GM12878 (cell line): ENCODE results near the gene BICRA. TPM values are rescaled to one million over a fixed set of nuclear protein-coding genes. Genes with fewer than 3 reads are reported as not detected.

Experiments used
- ATAC-seq: fragments of 200-7000 bp; cut with Tn5 transposase; 3 replicates; pipeline ENCODE4 v1.9.1; 2020; ENCODE audit warnings: mild to moderate bottlenecking, moderate library complexity
- BruUV-seq: library from RNA; stranded (reverse); fragments of 400-500 nt; replicated peaks from 2 replicates; lab custom pipeline; 2021; lab: Mats Ljungman, UMichigan
- CTCF ChIA-PET: fragments of 300-600 bp; sonication (Branson Sonifier 250); formaldehyde crosslinking; extraction: SDS; loops from one replicate; lab custom pipeline; 2021; ENCODE audit warnings: inconsistent platforms; lab: Yijun Ruan, JAX
- POLR2A ChIA-PET: fragments of 350-600 bp; formaldehyde crosslinking; extraction: SDS; loops from one replicate; lab custom pipeline; 2021; ENCODE audit warnings: inconsistent platforms; lab: Charles Lee
- RAD21 ChIA-PET: fragments of 300-600 bp; sonication (Branson Sonifier 250); formaldehyde crosslinking; loops from one replicate; lab custom pipeline; 2023; ENCODE audit warnings: antibody characterized with exemption; ENCODE audit not compliant: unreplicated experiment; lab: Charles Lee
- SMC1A ChIA-PET: fragments of 300-600 bp; sonication (Branson Sonifier 250); formaldehyde crosslinking; loops from one replicate; lab custom pipeline; 2023; ENCODE audit not compliant: unreplicated experiment, uncharacterized antibody; lab: Charles Lee
- DNase-seq: peaks from one replicate; pipeline ENCODE4 v3.0.0-alpha.2; 2011; ENCODE audit warnings: low read depth, low spot score
- FAIRE-seq: peaks from 3 replicates; lab custom pipeline; 2011; peaks lifted over from hg19 to GRCh38; lab: Jason Lieb, UNC
- H2AFZ ChIP-seq: 2 replicates; pipeline ENCODE4 v1.6.0; 2011; ENCODE audit warnings: low read depth, low read length, control low read depth; ENCODE audit not compliant: control insufficient read depth
- H3K27ac ChIP-seq: 2 replicates; pipeline ENCODE4 v1.5.1; 2011; ENCODE audit warnings: control low read depth; ENCODE audit not compliant: control insufficient read depth, insufficient read depth
- H3K27me3 ChIP-seq, 2 experiments: replicated peaks in 1 of 2; 2 replicates each; pipeline versions ENCODE4 v1.6.0 to v1.6.1; 2011; ENCODE audit warnings: low read length in 1 of 2; ENCODE audit not compliant: control insufficient read depth in 2 of 2, insufficient read depth in 2 of 2
- H3K36me3 ChIP-seq, 2 experiments: 2 replicates each; pipeline ENCODE4 v1.5.1; 2011; ENCODE audit warnings: low read length in 1 of 2; ENCODE audit not compliant: control insufficient read depth in 2 of 2, insufficient read depth in 2 of 2
- H3K4me1 ChIP-seq: 2 replicates; pipeline ENCODE4 v1.6.1; 2011; ENCODE audit warnings: mild to moderate bottlenecking, low read length, moderate library complexity, mixed read lengths; ENCODE audit not compliant: control insufficient read depth, insufficient read depth
- H3K4me2 ChIP-seq: 2 replicates; pipeline ENCODE4 v1.6.0; 2011; ENCODE audit warnings: control low read depth; ENCODE audit not compliant: control insufficient read depth, insufficient read depth
- H3K4me3 ChIP-seq: fragments of 200-600 bp; sonication (generic); 2 replicates; pipeline ENCODE4 v1.5.1; 2016
- H3K79me2 ChIP-seq: 2 replicates; pipeline ENCODE4 v1.6.0; 2011; ENCODE audit warnings: low read length; ENCODE audit not compliant: control insufficient read depth, insufficient read depth
- H3K9ac ChIP-seq: 2 replicates; pipeline ENCODE4 v1.8.0; 2011; ENCODE audit warnings: low read length, control low read depth, mixed read lengths; ENCODE audit not compliant: control insufficient read depth, insufficient read depth
- H3K9me3 ChIP-seq: replicated peaks from 3 replicates; pipeline ENCODE4 v1.5.1; 2011; ENCODE audit warnings: mild to moderate bottlenecking, low read length; ENCODE audit not compliant: control insufficient read depth, insufficient read depth
- H4K20me1 ChIP-seq: 2 replicates; pipeline ENCODE4 v1.6.0; 2011; ENCODE audit not compliant: control insufficient read depth, insufficient read depth
- LARP7 ChIP-seq: fragments of 450-650 bp; IDR thresholded peaks from 2 replicates; pipeline ENCODE4 v1.6.1; 2017; ENCODE audit warnings: mild to moderate bottlenecking
- WGBS: methylation state at CpG from one replicate; pipeline ENCODE4 v1.1.6; 2016; ENCODE audit warnings: low lambda C conversion rate; ENCODE audit not compliant: insufficient replicate concordance, insufficient coverage; ENCODE audit errors: missing lambda C conversion rate; 5-methylcytosine and 5-hydroxymethylcytosine counted together
- in situ Hi-C: fragments of 300-500 bp; cut with MboI; formaldehyde crosslinking; loops from 9 replicates; pipeline ENCODE4 v1.14.3; 2018; ENCODE audit warnings: mixed read lengths
- intact Hi-C: fragments of 100-400 bp; cut with micrococcal nuclease; formaldehyde crosslinking; loops from one replicate; pipeline ENCODE4 v1.14.2; 2022; ENCODE audit not compliant: unreplicated experiment
- polyA plus RNA-seq, 11 experiments: library from polyadenylated mRNA; depleted of rRNA in 4 of 11; unstranded in 6 of 11; stranded (reverse) in 5 of 11; fragments of >200 nt; fragmentation: Nextera tagmentation in 4 of 11; fragmentation: Illumina TruSeq in 1 of 11; extraction: Ambion mirVana in 4 of 11; extraction: Trizol in 1 of 11; gene quantifications; 1 replicate in 1 of 11; 2 replicates in 10 of 11; pipeline versions ENCODE4 v1.2.1 to v1.2.3, GENCODE V29; 2011 to 2016; ENCODE audit warnings: inconsistent platforms in 2 of 11, missing spikeins in 2 of 11, low read depth in 1 of 11
- total RNA-seq, 4 experiments: library from RNA; depleted of rRNA in 3 of 4; stranded (reverse); fragments of >200 nt in 3 of 4; fragmentation: Illumina TruSeq in 1 of 4; extraction: Trizol in 1 of 4; gene quantifications; 2 replicates each; pipeline versions ENCODE4 v1.2.1 to v1.2.3, GENCODE V29; 2013 to 2021
- TF ChIP-seq, protein P1 (sequence below): IDR thresholded peaks from 2 replicates; pipeline ENCODE4 v1.6.1; 2011; ENCODE audit warnings: low read depth, mild to moderate bottlenecking, low read length, moderate library complexity, borderline replicate concordance; ENCODE audit errors: extremely low read depth
- TF ChIP-seq, protein P2 (sequence below): fragments of 450-650 bp; IDR thresholded peaks from 2 replicates; pipeline ENCODE4 v1.6.1; 2016; ENCODE audit warnings: mild to moderate bottlenecking

Gene BICRA
- total and polyA plus RNA-seq, 10 of the 15 experiments (the other 5 are each of a cell fraction or from before 2014, with no cell fraction given): 0.11 to 15.3 (median 1.3) TPM

DNA sequence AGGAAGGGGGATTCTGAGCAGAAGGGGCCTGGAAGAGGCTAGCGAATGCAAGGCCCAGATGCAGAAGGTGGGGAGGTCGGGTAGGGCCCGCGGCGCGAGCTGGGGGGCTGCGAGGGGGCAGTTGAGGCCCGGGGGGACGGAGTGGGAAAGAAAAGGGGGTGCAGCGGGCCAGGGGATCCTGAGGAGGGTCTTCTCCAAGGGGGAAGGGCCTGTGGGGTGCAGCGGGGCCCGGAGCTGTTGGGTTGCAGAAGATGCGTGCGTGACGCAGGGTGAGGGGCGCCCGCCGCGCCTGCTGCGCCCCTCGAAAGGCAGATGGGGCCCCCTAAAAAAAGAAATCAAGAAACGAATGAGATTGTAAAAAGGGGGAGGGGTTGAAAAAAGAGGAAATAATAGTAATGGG lies 36.3 kb upstream of the BICRA start:
- peaks cover 6% of the 10 kb centered on the region for H3K4me1 ChIP-seq
- no peak for DNase-seq
- CTCF ChIA-PET: no interaction called here
- BruUV-seq: no TSS peak
- SMC1A ChIA-PET: no interaction called here
- no peaks in the 10 kb centered on the region; the same call in 2 of the 3 replicates for H3K9me3 ChIP-seq
- 81% methylated on average over 14 of the region's 22 CpGs for WGBS
- H3K4me3 ChIP-seq: no peak overlapping the region
- H4K20me1 ChIP-seq: no peaks in the 10 kb centered on the region
- H3K79me2 ChIP-seq: no peaks in the 10 kb centered on the region
- H3K9ac ChIP-seq: no peak overlapping the region
- intact Hi-C loops: no loop called here
- RAD21 ChIA-PET: no interaction called here
- POLR2A ChIA-PET: no interaction called here
- H3K27me3 ChIP-seq: peaks cover 0 to 4% of the 10 kb centered on the region in 2 experiments; a peak in 1 of 4 replicates
- FAIRE-seq: no peak
- no peaks in the 10 kb centered on the region for H3K36me3 ChIP-seq
- no peak overlapping the region for H3K4me2 ChIP-seq
- no peak overlapping the region for H3K27ac ChIP-seq
- no peak for ATAC-seq
- in situ Hi-C loops: no loop called here
- H2AFZ ChIP-seq: no peak overlapping the region
- TF ChIP-seq, protein P1, sequence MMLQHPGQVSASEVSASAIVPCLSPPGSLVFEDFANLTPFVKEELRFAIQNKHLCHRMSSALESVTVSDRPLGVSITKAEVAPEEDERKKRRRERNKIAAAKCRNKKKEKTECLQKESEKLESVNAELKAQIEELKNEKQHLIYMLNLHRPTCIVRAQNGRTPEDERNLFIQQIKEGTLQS: no peak
- TF ChIP-seq LARP7: no peak
- TF ChIP-seq, protein P2, sequence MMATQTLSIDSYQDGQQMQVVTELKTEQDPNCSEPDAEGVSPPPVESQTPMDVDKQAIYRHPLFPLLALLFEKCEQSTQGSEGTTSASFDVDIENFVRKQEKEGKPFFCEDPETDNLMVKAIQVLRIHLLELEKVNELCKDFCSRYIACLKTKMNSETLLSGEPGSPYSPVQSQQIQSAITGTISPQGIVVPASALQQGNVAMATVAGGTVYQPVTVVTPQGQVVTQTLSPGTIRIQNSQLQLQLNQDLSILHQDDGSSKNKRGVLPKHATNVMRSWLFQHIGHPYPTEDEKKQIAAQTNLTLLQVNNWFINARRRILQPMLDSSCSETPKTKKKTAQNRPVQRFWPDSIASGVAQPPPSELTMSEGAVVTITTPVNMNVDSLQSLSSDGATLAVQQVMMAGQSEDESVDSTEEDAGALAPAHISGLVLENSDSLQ: no peak
- TF ChIP-seq, all 136 proteins: peak for 0
